H1 (cell line): ENCODE results near the gene CCDC138.
"Not testable (repeated sequence)": the region's sequence is repeated elsewhere in the genome, so short reads cannot be mapped to it uniquely, and the experiment has no call there.

Source experiments
- BRCA1 ChIP-seq: IDR thresholded peaks from 2 replicates; pipeline ENCODE4 v1.6.1; 2012; ENCODE audit warnings: low read depth, low read length, improper control_type of control experiment
- CTCF ChIP-seq, 3 experiments: IDR thresholded peaks; 1 replicate in 2 of 3; 2 replicates in 1 of 3; pipeline versions ENCODE4 v1.5.1 to v1.6.1; 2011; ENCODE audit warnings: low read length in 3 of 3, mild to moderate bottlenecking in 3 of 3, inconsistent platforms in 2 of 3, low read depth in 1 of 3, moderate library complexity in 1 of 3; ENCODE audit not compliant: insufficient read depth in 1 of 3; ENCODE audit errors: control extremely low read depth in 1 of 3
- FOSL1 ChIP-seq: IDR thresholded peaks from 2 replicates; pipeline ENCODE4 v1.6.1; 2011; ENCODE audit warnings: mild to moderate bottlenecking, low read depth, low read length, moderate library complexity; ENCODE audit not compliant: insufficient read depth
- HDAC6 ChIP-seq: IDR thresholded peaks from one replicate; pipeline ENCODE4 v1.7.1; 2012; ENCODE audit warnings: low read depth, mild to moderate bottlenecking, inconsistent platforms, low read length, moderate library complexity
- POLR2A ChIP-seq, 2 experiments: IDR thresholded peaks; 1 replicate in 1 of 2; 2 replicates in 1 of 2; pipeline ENCODE4 v1.6.1; 2011; ENCODE audit warnings: low read depth in 2 of 2, low read length in 2 of 2, mild to moderate bottlenecking in 2 of 2; ENCODE audit errors: control extremely low read depth in 1 of 2
- POLR2AphosphoS5 ChIP-seq: IDR thresholded peaks from 2 replicates; pipeline ENCODE4 v1.6.1; 2011; ENCODE audit warnings: low read depth, low read length

DNA sequence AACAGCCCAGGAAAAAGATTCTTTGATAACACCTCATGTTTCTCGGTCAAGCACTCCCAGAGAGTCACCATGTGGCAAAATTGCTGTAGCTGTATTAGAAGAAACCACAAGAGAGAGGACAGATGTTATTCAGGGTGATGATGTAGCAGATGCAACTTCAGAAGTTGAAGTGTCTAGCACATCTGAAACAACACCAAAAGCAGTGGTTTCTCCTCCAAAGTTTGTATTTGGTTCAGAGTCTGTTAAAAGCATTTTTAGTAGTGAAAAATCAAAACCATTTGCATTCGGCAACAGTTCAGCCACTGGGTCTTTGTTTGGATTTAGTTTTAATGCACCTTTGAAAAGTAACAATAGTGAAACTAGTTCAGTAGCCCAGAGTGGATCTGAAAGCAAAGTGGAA lies 18.7 kb upstream of the CCDC138 start:
- TF ChIP-seq CTCF (IDR thresholded peaks at IDR 0.05; ENCODE audit: control extremely low read depth in 1 of 3, insufficient read depth in 1 of 3, low read depth in 1 of 3, low read length in 3 of 3); POLR2A (IDR thresholded peaks at IDR 0.05; ENCODE audit: control extremely low read depth in 1 of 2, low read depth in 2 of 2, low read length in 2 of 2); HDAC6; FOSL1; POLR2AphosphoS5; BRCA1: not testable (repeated sequence)
